SK-MEL-5 (cell line): ENCODE results near the gene SRPRB. TPM values are rescaled to one million over a fixed set of nuclear protein-coding genes. Genes with fewer than 3 reads are reported as not detected.

Experiments
- DNase-seq: peaks from one replicate; pipeline ENCODE4 v3.0.0-alpha.2; 2016; ENCODE audit warnings: low read depth, low spot score
- in situ Hi-C: cut with HindIII; loops from 2 replicates; pipeline ENCODE4 v1.10.0; 2016; ENCODE audit warnings: low sequenced_read_pairs, high pct_unique_total_duplicates, low pct_unique_long_range_greater_than_20kb
- total RNA-seq: library from RNA; depleted of rRNA; stranded (reverse); fragments of >200 nt; shearing (Covaris generic); gene quantifications from 2 replicates; pipeline ENCODE4 v1.2.3, GENCODE V29; 2014; rRNA removed

Gene SRPRB
- total RNA-seq, 1 experiment from 2014 or later, result 93.5 TPM

DNA sequence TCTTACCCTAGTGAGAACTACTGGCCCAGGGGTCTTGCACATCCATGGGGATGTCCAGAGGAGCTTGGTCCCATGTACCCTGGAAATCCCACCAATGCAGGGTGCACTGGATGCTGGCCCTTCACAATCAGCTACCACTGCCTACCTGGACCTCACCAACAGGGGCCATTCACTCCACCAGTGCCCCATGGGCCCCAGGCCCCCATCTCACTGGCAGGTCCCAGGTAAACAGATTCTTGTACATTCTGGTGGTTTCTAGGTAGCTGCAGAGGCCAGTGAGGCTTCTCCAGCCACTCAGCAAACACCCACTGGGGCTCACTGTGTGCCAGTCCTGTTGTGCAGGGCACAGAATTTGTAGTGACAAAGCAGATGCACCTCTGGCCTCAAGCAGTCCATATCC lies 65.2 kb downstream of the SRPRB start:
- DNase-seq, result no peak

More for the DNA sequence above, 65.2 kb downstream of the SRPRB start:
- in situ Hi-C loops, result no loop called here

Other genes starting within 250 kb of the SRPRB start
- 131 and 133 TPM in 2 replicates for gene CDV3, start 232.1 kb upstream of the SRPRB start, total RNA-seq
- 66.9 TPM in 2 replicates for gene TOPBP1, start 143.9 kb upstream of the SRPRB start, total RNA-seq
- gene TF, start 59.4 kb upstream of the SRPRB start, total RNA-seq, result 0.34 and 0.59 TPM in 2 replicates
- gene RAB6B, start 90.1 kb downstream of the SRPRB start, total RNA-seq, result 4.0 and 5.2 TPM in 2 replicates
- gene SLCO2A1, start 224.1 kb downstream of the SRPRB start, total RNA-seq, result not detected in 2 replicates